GM19438 (cell line): Measurements from ENCODE around the gene ACTL9.

Source experiments
- ATAC-seq: cut with Tn5 transposase; IDR thresholded peaks from one replicate; pipeline ENCODE4 v1.9.1; 2021; ENCODE audit warnings: low read depth; ENCODE audit not compliant: unreplicated experiment

Gene ACTL9

GRCh38 chr19:8686549-8686948 is 12.0 kb downstream of the ACTL9 start:
- ATAC-seq, result no peak

GRCh38 chr19:8684001-8684902 is 14.3 kb downstream of the ACTL9 start:
- no peak for ATAC-seq

DNA sequence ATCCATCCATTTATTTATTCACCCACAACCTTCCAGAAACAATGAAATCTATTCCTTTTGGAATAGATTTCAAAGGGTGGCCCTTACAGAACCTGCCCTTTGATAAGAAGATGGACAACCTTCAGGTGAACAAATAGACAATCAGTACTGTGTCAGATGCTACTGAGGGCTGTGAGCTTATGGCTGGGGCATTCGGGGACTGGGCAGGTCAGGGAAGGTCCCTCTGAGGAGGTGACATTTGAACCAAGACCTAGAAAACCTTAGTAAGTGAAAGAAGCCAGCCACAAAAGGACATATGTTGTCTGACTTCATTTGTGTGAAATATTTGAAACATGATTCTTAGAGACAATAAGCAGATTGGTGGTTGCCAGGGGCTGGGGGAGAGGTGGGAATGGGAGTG is 15.7 kb downstream of the ACTL9 start:
- no peak for ATAC-seq

DNA sequence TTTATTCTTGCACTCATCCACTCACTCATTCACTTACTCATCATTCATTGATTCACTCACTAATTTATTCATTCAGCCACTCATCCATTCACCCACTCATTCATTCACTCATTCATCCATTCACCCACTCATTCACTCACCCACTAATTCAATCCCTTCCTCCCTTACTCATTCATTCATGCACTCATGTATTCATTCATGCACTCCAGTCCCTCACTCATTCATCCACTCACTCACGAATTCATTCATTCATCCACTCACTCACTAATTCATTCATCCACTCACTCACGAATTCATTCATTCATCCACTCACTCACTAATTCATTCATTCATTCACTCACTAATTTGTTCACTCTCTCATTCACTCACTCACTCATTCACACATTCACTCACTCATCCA is 16.1 kb downstream of the ACTL9 start:
- ATAC-seq, result no peak

DNA sequence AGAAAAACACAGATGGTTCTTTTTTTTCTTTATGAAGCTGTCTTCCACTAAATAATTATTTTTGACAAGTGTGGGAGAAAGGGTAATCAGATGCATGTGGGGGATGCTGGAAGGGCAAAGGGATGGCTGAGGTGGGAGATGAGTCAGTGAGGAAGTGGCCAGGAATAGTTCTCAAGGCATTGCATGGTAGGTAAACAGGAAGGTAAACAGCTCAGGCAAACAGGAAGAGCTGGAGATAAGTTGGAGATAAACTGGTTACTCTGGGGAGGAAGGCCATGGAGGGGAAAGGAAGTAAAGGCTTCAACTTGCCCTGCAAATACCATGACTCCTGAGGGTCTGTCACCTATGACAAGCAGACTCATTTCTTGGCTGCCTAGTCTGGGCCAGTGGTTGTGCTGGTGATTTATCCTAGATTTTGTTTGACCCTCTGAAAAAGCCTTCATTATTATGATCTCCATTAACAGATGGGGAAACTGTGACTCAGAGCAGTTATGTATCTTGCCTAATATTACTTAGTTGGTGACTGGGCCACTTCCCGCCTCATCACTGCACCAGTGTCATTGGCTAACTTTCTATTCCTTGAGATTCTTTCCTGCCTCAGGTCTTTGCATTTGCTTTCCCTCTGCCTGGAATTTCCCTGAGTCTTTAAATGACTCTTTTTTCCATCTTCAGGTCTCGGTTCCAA is 17.1 kb downstream of the ACTL9 start:
- no peak for ATAC-seq

DNA sequence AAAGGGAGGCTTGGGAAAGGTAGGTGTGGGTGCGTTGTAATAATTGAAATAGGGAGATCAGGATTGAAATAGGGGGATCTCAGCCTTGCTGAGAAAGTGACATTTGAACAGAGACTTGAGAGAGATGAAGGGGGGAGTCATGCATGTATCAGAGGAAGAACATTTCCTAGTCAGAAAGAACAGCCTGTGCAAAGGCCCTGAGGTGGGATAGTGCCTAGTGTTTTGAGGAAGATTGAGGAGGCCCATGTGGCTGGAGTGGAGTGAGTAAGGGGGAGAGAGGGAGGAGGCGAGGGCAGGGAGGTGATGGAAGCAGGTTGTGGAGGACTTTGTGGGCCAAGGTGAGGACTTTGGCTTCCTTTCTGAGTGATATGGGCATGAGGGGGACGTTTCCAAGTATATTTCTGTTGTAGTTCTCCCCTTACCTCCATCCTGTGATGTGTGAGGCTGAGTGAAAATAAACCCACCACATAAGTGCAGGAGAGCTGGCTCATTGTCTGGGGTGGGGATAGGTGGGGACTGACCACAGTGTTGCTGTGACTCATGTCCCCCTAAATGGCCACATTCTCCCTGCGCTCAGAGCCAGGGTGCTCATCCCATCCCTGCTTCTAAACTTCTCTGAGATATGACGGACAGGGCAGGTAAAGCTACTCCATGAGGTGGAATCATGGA is 17.8 kb downstream of the ACTL9 start:
- ATAC-seq, result no peak

GRCh38 chr19:8678244-8678807 is 20.3 kb downstream of the ACTL9 start:
- no peak for ATAC-seq

DNA sequence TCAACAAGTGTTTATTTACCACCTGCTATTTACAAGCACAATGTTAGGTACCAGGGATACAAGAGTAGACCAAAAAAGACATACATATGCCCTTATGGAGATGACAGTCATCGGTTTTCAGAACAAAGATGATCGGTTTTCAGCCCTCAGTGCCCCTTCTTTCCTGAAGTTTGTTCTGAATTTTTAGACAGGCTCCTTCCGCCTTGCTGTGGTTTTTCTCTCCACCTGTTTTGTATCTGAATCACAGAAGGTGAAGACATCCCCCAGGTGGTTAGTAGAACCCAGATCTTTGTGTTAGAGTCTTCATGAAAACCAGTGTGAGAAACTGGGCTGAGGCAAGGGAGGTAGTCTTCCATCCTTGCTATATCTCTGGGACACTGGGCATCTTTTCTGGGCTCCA is 23.5 kb downstream of the ACTL9 start:
- no peak for ATAC-seq

- ATAC-seq, result no peak
Measured at GRCh38 chr19:8673276-8673891, 25.2 kb downstream of the ACTL9 start.

DNA sequence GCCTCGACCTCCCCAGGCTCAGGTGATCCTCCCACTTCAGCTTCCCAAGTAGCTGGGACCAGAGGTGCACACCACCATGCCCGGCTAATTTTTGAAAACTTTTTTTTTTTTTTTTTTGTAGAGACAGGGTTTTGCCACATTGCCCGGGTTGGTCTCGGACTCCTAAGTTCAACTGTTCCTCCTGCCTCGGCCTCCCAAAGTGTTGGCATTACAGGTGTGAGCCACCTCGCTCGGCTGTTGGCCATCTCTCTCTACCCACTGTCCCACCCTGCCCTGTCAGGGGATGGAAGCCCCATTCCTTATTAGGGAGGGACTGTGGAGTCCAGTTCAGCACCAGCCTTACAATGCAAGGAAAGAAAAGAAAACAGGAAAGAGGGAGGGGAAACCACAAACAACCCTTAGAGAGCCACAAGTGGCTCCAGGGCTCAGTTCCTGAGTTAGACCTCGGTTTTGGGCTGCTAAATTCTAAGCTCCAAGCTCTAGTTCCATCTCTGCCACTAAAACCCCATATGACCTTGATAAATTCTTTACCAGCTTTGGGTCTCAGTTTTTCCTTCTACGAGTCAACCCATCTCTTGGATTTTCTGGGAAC is 31.7 kb downstream of the ACTL9 start:
- no peak for ATAC-seq

- ATAC-seq, result no peak
Measured at GRCh38 chr19:8665468-8666213, 33.0 kb downstream of the ACTL9 start.

GRCh38 chr19:8664671-8665057 is 33.9 kb downstream of the ACTL9 start:
- no peak for ATAC-seq

DNA sequence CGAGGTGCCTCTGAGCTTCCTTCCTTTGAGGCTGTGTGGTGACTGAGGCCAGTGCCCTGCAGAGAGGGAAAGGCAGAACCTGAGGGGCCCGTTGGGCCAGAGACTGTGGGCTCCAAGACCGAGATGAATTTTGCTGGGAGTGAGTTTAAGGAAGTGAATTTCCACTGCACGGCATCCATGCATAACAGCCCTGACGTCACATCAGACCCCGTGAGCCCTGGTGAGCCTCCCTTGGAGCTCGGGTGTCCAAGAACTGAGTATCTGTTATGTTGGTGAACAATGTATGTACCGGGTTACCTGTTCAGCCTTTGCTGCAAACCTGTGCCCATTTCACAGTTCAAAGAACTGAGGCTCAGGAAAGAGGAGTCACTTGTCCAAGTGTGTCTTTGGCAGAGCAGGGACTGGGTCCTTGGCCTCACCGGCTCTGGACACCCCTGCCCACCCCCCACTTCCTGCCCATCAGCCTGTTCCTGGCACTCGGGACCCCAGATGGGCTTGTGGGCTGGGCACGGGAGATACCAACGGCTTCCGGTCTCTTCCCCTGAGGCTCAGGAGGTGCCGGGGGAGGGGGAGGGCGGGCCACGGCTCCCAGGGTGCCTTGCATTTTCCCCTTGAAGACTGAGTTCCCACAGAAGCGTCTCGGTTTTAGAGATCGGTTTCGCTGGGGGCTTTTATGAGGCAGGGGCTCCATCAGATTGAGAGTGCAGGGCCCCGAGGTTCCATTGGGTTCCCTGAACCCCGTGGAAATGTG is 34.5 kb downstream of the ACTL9 start:
- ATAC-seq, result no peak

- ATAC-seq, result no peak
Measured at GRCh38 chr19:8662263-8662662, 36.3 kb downstream of the ACTL9 start.

- no peak for ATAC-seq
Measured at GRCh38 chr19:8659905-8660304, 38.7 kb downstream of the ACTL9 start.

- ATAC-seq, result no peak
Measured at GRCh38 chr19:8657869-8658268, 40.7 kb downstream of the ACTL9 start.

DNA sequence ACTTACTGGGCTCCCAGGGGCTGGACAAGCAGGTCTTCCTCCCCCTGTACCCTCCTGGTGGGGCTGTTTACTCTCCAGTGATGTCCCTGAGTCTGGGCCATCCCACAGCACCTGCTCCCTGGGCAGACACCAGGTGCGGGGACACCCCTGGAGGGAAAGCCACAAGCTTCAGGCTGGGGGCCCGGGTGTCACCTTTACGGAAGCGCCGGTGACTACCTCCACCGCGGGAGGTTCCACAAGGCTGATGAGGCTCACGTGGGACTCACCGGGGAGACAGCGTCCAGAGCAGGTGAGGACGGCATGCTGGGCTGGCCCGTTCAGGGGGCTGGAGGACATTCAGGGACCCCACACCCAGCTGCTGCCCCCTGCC is 43.3 kb downstream of the ACTL9 start:
- no peak for ATAC-seq

GRCh38 chr19:8654591-8655339 is 43.8 kb downstream of the ACTL9 start:
- ATAC-seq, result no peak
